HuH-7.5 (cell line): ENCODE measurements around the gene ACTL6B.

Experiments used
- DNase-seq: peaks from one replicate; pipeline ENCODE4 v3.0.0; 2011; ENCODE audit warnings: low spot score

The ACTL6B gene

DNA sequence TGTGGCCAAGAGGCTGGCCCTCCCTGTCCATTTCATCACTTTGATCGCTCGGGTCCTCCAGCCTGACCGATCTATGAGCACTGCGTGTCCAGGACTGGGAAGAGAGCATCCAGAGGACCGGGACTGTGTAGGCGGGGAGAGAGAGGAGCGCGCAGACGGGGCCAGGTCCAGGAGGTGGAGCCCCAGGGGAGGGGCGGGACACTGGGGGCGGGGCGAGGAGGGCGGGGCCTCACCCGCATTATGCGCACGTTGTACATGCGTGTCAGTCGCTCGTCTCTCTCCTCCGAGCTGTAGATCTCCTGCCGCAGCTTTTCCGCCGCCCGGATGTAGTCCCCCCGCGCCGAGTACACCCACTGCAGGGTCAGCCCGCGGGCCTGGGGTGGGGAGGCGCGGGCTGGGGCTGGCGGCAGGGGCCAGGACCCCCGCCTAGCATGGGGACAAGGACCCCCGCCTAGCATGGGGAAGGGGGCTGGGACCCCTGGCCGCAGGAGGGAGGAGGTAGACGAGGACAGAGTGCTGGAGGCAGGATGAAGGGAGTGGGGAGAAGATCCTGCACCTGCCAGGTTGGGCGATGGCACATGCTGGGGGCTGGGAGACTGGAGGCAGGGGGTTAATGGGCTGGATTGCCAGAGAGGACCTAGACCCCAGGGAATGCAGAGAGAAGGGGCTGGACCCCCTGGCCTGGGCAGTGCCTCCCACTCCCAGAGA lies 29.6 kb downstream of the ACTL6B start:
- DNase-seq: peak; percentile 54

DNA sequence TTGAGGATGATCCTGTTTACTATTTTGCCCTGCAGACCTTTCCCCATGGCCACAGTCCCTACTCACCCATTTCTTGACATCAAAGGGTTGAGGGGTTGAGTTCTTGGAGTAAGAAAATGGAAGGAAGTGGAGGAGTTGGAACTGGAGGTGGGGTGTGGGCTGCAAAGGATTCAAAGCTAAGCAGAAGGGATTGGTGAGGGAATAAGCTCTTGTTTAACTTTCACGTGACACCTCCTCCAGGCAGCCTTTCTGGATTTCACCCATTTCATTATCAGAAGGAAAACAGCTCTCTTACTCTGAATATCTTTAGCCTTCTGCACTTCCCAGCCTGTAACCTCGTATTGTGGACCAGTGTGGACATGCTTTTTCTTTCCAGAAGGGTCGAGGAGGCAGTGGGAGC lies 30.2 kb downstream of the ACTL6B start:
- no peak for DNase-seq

DNA sequence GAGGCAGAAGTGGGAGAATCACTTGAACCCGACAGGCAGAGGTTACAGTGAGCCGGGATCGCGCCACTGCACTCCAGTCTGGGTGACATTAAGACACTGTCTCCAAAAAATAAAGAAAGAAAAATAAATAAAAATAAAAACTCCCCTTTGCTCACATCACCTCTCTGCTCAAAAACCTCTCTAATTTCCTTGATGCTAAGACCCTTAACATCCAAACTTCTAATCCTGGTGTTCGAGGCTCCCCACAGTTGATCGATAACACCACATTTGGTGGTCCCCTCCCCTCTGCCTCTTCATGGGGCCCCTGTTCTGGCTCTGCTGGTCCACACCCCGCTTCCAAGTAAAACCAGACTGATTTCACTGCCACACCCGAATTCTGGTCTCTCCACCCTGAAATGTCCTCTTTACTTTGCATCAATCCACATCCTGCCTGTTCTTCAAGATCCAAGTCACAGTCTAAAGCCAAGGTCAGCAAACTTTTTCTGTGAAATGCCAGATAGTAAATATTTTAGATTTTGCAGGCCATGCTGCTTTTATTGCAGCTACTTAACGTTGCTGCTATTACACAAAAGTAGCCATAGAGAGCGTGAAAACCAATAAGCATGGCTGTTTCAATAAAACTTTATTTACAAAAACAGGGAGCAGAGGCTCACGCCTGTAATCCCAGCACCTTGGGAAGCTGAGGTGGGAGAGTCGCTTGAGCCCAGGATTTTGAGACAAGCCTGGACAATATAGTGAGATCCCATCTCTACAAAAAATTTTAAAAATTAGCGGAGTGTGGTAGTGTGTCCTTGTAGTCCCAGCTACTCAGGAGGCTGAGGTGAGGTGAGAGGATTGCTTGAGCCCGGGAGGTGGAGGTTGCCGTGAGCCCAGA lies 32.1 kb downstream of the ACTL6B start:
- no peak for DNase-seq

DNA sequence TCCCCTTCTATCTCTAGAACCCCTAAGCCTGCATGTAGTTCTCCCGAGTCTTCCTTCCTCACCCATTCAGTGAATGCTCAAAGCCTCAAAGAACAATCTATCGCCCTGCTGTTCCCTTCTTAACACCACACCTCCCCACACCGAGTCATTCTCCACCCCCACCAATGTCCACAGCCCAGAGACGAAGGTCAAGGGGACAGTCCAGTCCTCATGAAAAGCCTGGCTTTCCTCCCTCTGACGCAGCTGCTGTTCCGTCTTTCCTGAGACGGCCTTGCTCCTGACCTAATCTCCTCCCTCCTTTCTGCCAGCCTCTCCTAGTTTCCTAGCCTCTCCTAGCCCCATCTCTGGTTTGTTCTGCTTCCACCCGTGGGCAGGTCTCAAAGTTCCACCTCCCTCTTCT lies 34.7 kb downstream of the ACTL6B start:
- no peak for DNase-seq

DNA sequence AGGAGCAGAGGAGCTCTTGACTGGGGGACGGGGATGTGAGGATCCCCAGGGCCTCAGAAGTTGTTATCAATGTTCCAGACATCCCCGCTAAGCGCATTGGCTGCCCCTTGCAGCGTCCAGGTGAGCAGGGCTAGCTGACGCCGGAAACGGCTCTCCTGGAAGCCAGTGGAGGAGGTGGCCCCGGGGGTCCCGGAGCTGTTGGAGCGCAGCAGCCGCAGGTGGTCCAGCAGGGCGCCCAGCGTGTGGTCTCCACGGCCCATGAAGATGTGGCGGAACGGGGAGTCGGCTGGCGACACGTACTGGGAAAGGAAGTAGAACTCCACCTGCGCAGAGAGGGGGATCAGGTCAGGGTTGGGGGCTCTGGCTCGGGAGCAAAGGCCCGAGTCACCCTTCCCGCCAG lies 35.4 kb downstream of the ACTL6B start:
- DNase-seq: no peak

DNA sequence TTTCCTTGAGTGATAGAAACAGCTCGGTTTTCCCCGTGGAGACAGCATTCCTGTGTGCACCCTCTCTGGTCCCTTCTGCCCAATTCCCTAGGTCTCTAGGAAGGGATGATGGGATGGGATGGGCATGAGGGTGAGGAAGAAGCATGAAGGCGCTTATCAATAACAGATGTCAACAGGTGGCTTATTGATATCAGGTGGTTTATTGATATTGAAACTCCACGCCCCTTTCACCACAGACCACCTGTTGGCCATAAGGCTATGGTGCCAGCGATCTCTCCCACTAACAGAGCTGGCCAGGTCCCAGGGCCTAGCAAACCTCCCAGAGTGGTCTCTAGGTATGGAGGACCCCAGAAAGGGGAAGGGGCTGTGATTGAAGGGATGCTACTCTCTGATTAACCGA lies 36.0 kb downstream of the ACTL6B start:
- DNase-seq: no peak

DNA sequence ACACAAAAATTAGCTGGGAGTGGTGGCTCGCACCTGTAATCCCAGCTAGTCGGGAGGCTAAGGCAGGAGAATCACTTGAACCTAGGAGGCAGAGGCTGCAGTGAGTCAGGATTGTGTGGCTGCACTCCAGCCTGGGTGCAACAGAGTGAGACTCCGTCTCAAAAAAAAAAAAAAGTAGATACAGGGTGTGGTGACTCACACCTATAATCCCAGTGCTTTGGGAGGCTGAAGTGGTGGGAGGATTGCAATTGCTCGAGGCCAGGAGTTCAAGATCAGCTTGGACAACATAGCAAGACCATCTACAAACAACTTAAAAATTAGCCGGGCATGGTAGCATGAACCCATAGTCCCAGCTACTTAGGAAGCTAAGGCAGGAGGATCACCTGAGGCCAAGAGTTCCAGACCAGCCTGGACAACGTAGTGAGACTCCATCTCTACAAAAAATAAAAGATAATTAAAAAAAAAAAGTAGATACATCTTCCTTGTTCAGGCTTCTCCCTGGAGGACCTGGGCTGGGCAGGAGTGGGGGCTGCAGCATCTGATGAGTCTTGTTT lies 41.9 kb downstream of the ACTL6B start:
- DNase-seq: no peak

DNA sequence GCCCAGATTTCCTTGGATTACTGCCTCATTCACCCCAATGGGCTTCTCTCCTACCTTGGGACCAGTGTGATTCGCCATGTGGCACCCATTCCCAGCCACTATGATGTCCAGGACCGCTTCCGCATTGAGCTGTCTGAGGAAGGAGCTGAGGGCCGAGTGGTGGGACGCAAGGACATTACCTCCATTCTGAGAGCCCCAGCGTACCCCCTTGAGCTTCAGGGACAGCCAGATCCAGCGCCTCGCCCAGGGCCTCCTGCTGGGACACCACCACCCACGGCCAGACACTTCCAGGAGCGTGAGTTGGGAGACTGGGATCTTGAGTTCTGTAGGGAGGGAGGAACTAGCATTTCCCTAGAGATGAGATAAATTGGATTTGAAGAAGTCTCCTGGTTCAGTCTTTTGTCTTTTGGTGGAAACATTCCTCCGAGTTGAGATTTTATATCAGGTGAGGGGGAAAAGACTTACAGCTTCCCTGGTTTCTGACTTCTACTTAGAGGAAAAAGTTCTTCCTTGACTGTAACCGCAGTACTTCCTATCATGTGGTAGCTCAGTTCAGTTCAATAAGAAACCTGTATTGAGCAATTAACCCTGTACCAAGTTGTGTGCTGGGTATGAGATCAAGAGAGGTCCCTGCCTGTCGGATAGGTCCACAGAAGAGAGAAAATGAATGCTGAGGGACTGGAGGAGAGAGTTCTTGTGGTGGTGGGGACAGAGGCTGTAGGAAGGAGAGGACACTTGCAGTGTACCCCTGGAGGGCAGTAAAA lies 42.7 kb downstream of the ACTL6B start:
- DNase-seq: no peak

DNA sequence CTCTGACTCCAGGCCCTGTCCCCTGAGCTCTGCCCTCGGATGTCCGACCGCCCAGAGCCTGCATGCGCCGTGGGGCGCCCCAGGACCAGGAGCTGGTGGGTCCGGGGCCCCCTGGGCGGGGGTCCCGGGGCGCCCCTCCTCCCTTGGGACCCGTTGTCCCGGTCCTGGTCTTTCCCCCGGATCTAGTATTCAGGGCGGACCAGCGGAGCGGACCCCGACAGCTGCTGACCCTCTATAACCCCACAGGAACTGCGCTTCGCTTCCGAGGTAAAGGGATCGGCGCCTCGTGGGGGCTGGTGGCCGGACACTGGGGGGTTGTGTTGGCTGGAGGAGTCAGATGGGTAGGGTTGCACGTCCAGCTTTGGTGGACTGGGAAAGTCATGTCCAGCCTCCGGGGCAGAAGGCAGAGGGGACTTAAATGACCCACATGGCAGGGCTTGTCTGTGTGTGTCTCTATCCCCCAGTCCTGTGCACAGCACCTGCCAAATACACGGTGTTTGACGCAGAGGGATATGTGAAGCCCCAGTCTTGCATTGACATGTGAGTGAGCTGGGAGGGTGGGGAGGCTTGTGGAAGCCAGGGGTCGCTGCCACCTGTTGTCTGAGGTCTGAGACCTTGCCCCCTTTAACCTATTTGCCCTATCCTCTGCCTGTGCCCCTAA lies 43.4 kb downstream of the ACTL6B start:
- no peak for DNase-seq

DNA sequence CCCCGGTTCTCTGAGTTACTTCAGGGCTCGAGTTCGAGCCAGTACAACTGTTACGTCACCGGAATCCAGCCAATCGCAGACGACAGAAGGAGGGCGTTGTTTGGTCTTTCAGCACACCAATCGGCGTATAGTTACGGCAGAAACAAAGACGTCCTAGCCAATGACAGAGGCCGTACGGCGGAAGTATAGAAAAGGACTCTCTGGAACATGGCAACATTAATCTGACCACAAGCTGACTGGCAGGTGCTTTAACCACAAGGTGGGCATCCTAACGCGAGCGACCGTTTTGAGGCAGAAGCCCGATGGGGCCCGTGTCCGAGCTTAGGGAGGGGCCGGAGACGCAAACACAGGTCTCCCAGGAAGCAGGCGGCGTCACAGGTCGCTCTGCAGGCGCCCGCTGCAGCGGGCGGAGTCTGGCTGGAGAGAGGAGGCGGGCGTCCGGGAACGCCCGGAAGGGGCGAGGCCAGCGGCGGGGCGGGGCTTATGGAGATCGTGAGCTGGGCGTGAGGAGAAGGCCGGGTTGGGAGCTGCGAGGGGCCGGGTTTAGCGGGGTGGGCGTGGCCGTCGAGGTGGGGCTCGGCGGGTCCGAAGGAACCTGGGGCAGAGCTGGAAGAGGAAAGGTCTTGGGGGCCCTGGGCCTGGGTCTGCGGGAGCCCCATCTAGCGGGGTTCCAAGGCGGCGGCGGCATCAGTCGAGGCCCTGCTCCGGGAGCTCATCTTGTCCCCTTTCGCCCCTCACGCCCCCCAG lies 44.1 kb downstream of the ACTL6B start, which contains the start of gene MOSPD3:
Gene MOSPD3, plus strand, starts transcription at position 558 of the 747 bp plus-strand sequence. CDS start 252 bp downstream, outside the sequence.
- DNase-seq: peak; percentile 100

DNA sequence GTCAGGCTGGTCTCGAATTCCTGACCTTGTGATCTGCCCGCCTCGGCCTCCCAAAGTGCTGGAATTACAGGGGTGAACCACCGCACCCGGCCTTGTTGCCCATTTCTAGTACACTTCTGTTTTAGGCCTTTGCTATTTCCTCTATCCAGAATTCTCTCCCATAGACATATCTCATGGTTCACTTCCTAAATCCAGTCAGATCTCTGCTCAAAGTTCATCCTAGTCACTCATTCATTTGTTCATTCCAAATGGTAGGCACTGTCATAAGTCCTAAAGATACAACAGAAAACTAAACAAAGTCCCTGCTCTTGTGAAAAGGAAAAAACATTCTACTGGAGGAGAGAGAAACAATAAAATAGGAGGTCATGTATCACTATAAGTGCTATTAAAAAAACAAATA lies 46.3 kb downstream of the ACTL6B start:
- no peak for DNase-seq

DNA sequence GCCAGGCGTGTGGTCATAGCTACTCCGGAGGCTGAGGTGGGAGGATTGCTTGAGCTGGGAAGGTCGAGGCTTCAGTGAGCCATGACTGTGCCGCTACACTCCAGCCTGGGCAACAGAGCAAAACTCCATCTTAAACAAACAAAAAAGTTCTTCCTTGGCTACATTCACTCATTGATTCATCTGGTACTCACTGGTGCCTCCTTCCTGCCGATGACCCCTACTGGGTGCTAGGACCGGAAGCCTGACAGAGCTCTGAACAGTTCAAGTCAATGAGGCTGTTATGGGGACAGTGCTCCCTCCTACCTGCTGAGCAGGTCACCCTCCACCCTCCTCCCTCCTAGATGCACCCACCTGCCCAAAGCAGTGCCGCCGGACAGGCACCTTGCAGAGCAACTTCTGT lies 49.1 kb downstream of the ACTL6B start:
- DNase-seq: no peak

DNA sequence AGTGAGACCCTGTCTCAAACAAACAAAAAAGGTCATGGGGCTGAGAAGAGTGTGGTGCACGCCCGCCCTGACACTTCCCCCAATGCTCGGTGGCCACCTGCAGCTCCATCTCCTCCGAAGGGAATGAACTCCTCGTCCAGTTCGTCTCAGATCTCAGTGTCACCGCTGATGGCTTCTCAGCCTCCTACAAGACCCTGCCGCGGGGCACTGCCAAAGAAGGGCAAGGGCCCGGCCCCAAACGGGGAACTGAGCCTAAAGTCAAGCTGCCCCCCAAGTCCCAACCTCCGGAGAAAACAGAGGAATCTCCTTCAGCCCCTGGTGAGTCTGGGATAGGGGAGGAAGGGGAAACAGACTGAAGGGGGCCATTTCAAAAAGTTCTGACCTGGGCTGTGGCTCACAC lies 49.9 kb downstream of the ACTL6B start:
- DNase-seq: no peak

DNA sequence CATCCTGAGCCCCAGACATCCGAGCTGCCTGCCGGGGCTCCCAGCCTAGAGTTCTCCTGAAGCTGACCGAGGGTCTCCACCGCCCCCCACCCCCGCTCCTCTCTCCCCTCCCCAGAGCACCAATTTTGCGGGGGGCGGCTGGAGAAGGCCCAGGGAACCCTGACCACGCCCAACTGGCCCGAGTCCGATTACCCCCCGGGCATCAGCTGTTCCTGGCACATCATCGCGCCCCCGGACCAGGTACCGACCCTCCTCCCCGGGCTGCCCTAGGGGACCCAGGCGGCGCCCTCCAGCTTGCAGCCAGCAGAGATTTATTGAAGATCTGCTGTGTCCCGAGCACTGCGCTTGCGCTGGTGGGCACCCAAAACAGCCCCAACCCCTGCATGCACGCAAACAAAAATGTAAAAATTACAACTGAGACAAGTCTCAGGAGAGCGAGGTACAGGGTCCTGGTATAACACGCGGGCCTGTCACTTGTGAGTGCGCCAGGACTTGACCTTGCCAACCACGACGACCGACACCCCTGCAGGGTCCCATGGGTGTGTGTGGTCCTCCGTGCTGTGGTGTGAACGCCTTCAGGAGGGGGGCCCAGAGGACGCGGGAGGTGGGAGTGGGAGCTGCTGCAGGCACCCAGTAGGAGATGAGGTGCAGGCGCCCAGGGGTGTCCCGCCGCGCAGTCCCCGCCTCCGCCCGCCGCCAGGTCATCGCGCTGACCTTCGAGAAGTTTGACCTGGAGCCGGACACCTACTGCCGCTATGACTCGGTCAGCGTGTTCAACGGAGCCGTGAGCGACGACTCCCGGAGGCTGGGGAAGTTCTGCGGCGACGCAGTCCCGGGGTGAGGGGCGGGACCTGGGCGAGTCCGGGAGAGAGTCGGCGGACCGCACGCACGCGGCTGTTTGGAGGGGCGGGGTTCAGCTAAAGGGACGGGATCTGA lies 51.0 kb downstream of the ACTL6B start:
- no peak for DNase-seq

DNA sequence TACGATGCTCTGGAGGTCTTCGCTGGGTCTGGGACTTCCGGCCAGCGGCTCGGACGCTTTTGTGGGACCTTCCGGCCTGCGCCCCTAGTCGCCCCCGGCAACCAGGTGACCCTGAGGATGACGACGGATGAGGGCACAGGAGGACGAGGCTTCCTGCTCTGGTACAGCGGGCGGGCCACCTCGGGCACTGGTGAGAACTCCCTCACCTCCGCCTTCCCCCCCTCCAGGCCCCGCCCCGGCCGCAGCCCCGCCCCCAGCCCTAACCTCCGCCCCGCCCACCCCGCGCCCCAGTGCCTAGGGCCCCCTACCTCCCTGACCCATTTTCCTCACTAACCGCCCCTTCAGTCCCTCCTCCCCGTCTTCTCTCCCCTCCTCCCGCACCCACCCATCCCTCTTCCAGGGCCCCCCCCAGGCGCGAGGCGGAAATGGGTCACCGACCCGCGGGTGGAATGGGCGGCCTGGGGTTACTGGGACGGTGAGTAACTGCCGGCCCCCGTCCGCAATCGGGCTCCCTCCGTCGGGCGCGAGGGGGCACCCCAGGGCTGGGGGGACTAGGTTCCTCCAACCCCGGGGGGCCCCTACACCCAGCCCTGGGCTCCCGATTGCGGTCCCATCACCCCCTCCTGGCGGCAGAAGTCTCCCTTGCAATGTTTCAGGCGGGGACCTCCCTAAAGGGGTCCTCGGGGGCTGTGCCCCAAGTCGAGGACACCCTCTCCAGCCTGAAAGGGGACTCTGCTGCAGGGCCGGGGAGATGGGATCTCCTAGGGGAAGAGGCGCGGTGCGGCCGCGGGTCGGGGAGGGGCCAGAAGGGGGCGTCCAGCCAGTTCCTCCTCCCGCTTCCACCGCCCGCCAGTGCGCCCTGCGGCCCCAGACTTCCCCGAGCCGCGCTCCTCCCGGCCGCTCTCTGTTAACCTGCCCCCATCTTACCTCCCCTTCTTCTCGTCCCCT lies 51.9 kb downstream of the ACTL6B start:
- no peak for DNase-seq

DNA sequence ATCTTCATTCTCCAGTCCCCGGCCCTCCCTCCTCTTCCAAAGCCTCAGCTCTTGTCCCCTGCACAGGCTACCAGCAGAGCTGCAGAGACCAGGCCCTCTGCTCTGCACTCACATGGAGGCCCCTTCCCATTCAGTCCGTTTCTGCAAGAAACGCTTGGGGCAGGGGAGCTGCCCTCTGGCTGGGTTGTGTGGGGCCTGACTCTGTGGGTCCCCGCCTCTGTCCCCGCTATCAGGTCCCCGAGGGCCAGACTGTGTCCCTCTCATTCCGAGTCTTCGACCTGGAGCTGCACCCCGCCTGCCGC lies 52.6 kb downstream of the ACTL6B start:
- no peak for DNase-seq

DNA sequence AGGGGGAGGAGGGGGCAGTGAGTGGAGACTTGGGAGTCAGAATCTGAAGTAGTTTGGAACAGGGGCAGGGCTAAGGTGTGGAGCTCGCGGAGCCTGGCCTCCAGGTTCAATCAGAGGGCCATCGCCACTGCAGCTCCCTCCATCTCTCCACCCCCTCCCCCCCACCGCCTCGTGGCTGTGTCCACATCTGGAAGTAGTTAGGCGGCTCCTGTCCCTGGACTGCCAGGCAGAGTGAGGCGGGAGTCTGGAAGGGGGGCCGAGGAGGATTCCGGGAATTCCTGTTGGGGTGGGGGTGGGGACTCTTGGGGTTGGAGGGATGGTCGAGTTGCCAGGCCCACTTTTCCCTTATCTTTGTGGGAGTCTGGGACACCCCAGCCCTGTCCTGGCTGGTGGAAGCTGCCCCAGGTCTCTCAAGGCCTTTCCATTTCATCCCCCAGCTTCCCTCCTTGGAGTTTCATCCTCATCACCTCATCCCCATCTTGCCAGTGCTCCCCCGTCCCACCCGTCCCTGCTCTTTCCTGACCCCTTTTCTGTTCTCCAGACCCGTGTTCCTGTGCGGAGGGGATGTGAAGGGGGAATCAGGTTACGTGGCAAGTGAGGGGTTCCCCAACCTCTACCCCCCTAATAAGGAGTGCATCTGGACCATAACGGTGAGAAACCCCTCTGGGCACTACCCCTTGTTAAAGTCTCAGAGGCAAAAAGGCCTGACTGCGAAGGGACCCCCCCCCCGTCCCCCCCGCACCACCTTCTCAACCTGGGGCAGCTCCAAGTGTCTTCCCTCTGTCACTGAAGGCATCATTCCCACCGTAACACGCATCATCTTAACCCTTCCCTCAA lies 53.1 kb downstream of the ACTL6B start:
- DNase-seq: no peak

DNA sequence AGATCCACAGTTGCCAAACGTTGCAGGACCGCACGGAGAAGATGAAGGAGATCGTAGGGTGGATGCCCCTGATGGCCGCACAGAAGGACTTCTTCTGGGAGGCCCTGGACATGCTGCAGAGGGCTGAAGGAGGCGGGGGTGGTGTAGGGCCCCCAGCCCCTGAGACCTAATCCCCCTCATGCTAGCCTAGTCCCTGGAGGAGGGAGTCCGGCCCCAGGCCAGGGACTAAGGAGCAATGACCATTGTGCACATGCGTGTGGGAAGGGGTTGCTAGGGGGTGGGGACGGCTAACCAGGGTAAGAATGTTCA lies 55.6 kb downstream of the ACTL6B start:
- DNase-seq: no peak
